HepG2 (cell line): ENCODE measurements around the gene CISD2. TPM values are rescaled to one million over a fixed set of nuclear protein-coding genes. Genes with fewer than 3 reads are reported as not detected.
"Not testable (repeated sequence)": the region's sequence is repeated elsewhere in the genome, so short reads cannot be mapped to it uniquely, and the experiment has no call there.

Source experiments
- ATAC-seq: fragments of 200-7000 bp; cut with Tn5 transposase; 3 replicates; pipeline ENCODE4 v1.9.1; 2020; ENCODE audit warnings: mild to moderate bottlenecking, moderate library complexity
- BruUV-seq: library from RNA; stranded (reverse); fragments of 400-500 nt; replicated peaks from 2 replicates; lab custom pipeline; 2021; lab: Mats Ljungman, UMichigan
- CTCF ChIA-PET: fragments of 300-600 bp; formaldehyde crosslinking; extraction: SDS; loops from one replicate; lab custom pipeline; 2021; ENCODE audit warnings: low total read pairs, inconsistent platforms, low intra/inter-chr PET ratio; lab: Yijun Ruan, JAX
- POLR2A ChIA-PET: fragments of 350-600 bp; sonication (Branson Sonifier 250); formaldehyde crosslinking; loops from one replicate; lab custom pipeline; 2020; ENCODE audit warnings: antibody characterized with exemption, inconsistent platforms; lab: Yijun Ruan, JAX
- DNase-seq: peaks from one replicate; pipeline ENCODE4 v3.0.0-alpha.2; 2015; ENCODE audit warnings: low spot score
- FAIRE-seq: peaks from 3 replicates; lab custom pipeline; 2011; peaks lifted over from hg19 to GRCh38; lab: Jason Lieb, UNC
- H2AFZ ChIP-seq: one replicate; pipeline ENCODE4 v1.6.1; 2011; ENCODE audit warnings: low read length, inconsistent platforms
- H3K27ac ChIP-seq: fragments of 300-600 bp; 3 replicates; pipeline ENCODE4 v1.8.0; 2011; ENCODE audit warnings: mixed run types, mild to moderate bottlenecking, mixed read lengths, low read length, inconsistent platforms; ENCODE audit not compliant: insufficient read depth; ENCODE audit errors: extremely low read length
- H3K27me3 ChIP-seq, 2 experiments: fragments of 200-600 bp in 1 of 2; 2 replicates in 1 of 2; 3 replicates in 1 of 2; pipeline versions ENCODE4 v1.6.0 to v1.8.0; 2011; ENCODE audit warnings: low read length in 2 of 2, mild to moderate bottlenecking in 2 of 2, moderate library complexity in 2 of 2, inconsistent platforms in 1 of 2; ENCODE audit not compliant: insufficient read depth in 2 of 2, control insufficient read depth in 1 of 2
- H3K36me3 ChIP-seq, 2 experiments: fragments of 200-600 bp in 1 of 2; replicated peaks in 1 of 2; 2 replicates in 1 of 2; 3 replicates in 1 of 2; pipeline versions ENCODE4 v1.5.1 to v1.8.0; 2011; ENCODE audit warnings: low read length in 2 of 2, inconsistent platforms in 1 of 2; ENCODE audit not compliant: insufficient read depth in 2 of 2, control insufficient read depth in 1 of 2
- H3K4me1 ChIP-seq: 2 replicates; pipeline ENCODE4 v1.5.1; 2012; ENCODE audit warnings: low read length, inconsistent platforms; ENCODE audit not compliant: insufficient read depth
- H3K4me2 ChIP-seq: 2 replicates; pipeline ENCODE4 v1.6.0; 2011; ENCODE audit warnings: low read depth, low read length, inconsistent platforms
- H3K4me3 ChIP-seq, 3 experiments: fragments of 200-600 bp in 1 of 3; sonication (generic), shearing (Covaris generic) in 1 of 3; replicated peaks in 1 of 3; 2 replicates each; pipeline ENCODE4 v1.5.1; 2011 to 2016; ENCODE audit warnings: low read length in 3 of 3, inconsistent platforms in 2 of 3, low read depth in 2 of 3, mild to moderate bottlenecking in 2 of 3, control low read depth in 1 of 3, mixed read lengths in 1 of 3; ENCODE audit not compliant: insufficient read depth in 1 of 3
- H3K79me2 ChIP-seq: one replicate; pipeline ENCODE4 v1.6.1; 2011; ENCODE audit warnings: low read length, inconsistent platforms; ENCODE audit not compliant: insufficient read depth
- H3K9ac ChIP-seq: 2 replicates; pipeline ENCODE4 v1.6.0; 2011; ENCODE audit warnings: mild to moderate bottlenecking, low read depth, low read length, inconsistent platforms; ENCODE audit not compliant: insufficient read depth
- H3K9me3 ChIP-seq: 2 replicates; pipeline ENCODE4 v1.5.1; 2012; ENCODE audit warnings: mild to moderate bottlenecking, low read length
- H4K20me1 ChIP-seq: 2 replicates; pipeline ENCODE4 v1.6.0; 2011; ENCODE audit warnings: inconsistent platforms, mild to moderate bottlenecking, low read length, moderate library complexity; ENCODE audit not compliant: insufficient read depth
- HMG20A ChIP-seq: IDR thresholded peaks from 2 replicates; pipeline ENCODE4 v1.6.1; 2016; ENCODE audit warnings: borderline replicate concordance
- PPARG ChIP-seq: conservative IDR thresholded peaks from 2 replicates; pipeline ENCODE4 v1.6.1; 2016; ENCODE audit warnings: missing biosample characterization, missing genetic modification reagents
- RFX1 ChIP-seq: fragments of 450-650 bp; IDR thresholded peaks from 2 replicates; pipeline ENCODE4 v1.6.1; 2017
- TCF7L2 ChIP-seq: IDR thresholded peaks from 2 replicates; pipeline ENCODE4 v1.6.1; 2011; ENCODE audit warnings: mild to moderate bottlenecking, low read depth, low read length, moderate library complexity
- TGIF2 ChIP-seq: IDR thresholded peaks from 2 replicates; pipeline ENCODE4 v1.6.1; 2016; ENCODE audit warnings: control low read depth, missing compliant biosample characterization
- ZC3H13 ChIP-seq: sonication (generic); formaldehyde crosslinking; IDR thresholded peaks from 2 replicates; pipeline ENCODE4 v1.8.1; 2023; ENCODE audit warnings: mild to moderate bottlenecking, missing genetic modification reagents, moderate library complexity
- ZNF678 ChIP-seq: sonication (generic); formaldehyde crosslinking; IDR thresholded peaks from 2 replicates; pipeline ENCODE4 v1.4.0; 2020; ENCODE audit warnings: mild to moderate bottlenecking, missing genetic modification reagents
- WGBS: methylation state at CpG from one replicate; pipeline ENCODE4 v1.1.6; 2017; ENCODE audit warnings: low lambda C conversion rate; 5-methylcytosine and 5-hydroxymethylcytosine counted together
- in situ Hi-C: cut with HindIII; loops from 2 replicates; pipeline ENCODE4 v1.10.0; 2017; ENCODE audit warnings: low pct_unique_long_range_greater_than_20kb; ENCODE audit not compliant: extremely low pct_ligation_motif_present
- intact Hi-C: fragments of 100-400 bp; cut with micrococcal nuclease; formaldehyde crosslinking; loops from one replicate; pipeline ENCODE4 v1.10.0; 2022; ENCODE audit not compliant: unreplicated experiment
- polyA plus RNA-seq, 8 experiments: library from polyadenylated mRNA; depleted of rRNA in 3 of 8; stranded (reverse) in 7 of 8; unstranded in 1 of 8; fragments of >200 nt; fragmentation: Illumina TruSeq in 4 of 8; extraction: Trizol in 4 of 8; gene quantifications; 2 replicates each; pipeline versions ENCODE4 v1.2.1 to v1.2.3, GENCODE V29; 2011 to 2016; ENCODE audit warnings: low read depth in 4 of 8, missing spikeins in 1 of 8, mixed read lengths in 1 of 8; ENCODE audit not compliant: insufficient read depth in 1 of 8
- total RNA-seq, 5 experiments: library from RNA; depleted of rRNA; stranded (reverse); fragments of >200 nt; fragmentation: Illumina TruSeq; extraction: Trizol; gene quantifications; 2 replicates each; pipeline ENCODE4 v1.2.3, GENCODE V29; 2016; ENCODE audit warnings: low read depth in 1 of 5
- TF ChIP-seq, protein P1 (sequence below): sonication (generic); formaldehyde crosslinking; IDR thresholded peaks from 2 replicates; pipeline ENCODE4 v1.4.0; 2020; ENCODE audit warnings: missing genetic modification reagents
- TF ChIP-seq, protein P2 (sequence below): sonication (generic); formaldehyde crosslinking; IDR thresholded peaks from 2 replicates; pipeline ENCODE4 v1.4.0; 2020; ENCODE audit warnings: low read depth, mild to moderate bottlenecking, missing genetic modification reagents
- TF ChIP-seq, protein P3 (sequence below): sonication (generic); formaldehyde crosslinking; IDR thresholded peaks from 2 replicates; pipeline ENCODE4 v1.4.0; 2020; ENCODE audit warnings: low read depth, mild to moderate bottlenecking, missing genetic modification reagents

CISD2 gene
- total and polyA plus RNA-seq, 2 of the 13 experiments (the other 11 are each of a cell fraction or from before 2014, with no cell fraction given) = 24.5 to 37.7 TPM

DNA sequence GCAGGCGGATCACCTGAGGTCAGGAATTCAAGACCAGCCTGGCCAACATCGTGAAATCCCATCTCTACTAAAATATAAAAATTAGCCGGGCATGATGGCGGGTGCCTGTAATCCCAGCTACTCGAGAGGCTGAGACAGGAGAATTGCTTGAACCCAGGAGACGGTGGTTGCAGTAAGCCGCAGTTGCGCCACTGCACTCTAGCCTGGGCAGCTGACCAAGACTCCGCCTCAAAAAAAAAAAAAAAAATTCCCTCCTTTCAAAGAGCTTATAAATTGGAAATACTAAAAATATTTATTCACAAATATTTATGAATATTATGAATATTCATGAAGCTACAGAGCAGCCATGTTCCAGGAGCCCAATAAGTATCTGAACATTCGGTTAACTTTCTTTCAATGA is 49.7 kb upstream of the CISD2 start:
- H3K36me3 ChIP-seq = peaks cover 5 to 46% of the 10 kb centered on the region in 2 experiments
- ATAC-seq, in situ Hi-C loops, H3K9ac ChIP-seq, H2AFZ ChIP-seq, BruUV-seq, intact Hi-C loops, H3K9me3 ChIP-seq, H3K27ac ChIP-seq, H3K4me3 ChIP-seq, H3K27me3 ChIP-seq, CTCF ChIA-PET, FAIRE-seq, DNase-seq: not testable (repeated sequence)
- H3K79me2 ChIP-seq = peaks cover 99% of the 10 kb centered on the region
- POLR2A ChIA-PET = interaction anchor here (5.1 kb wide), 1 partner anchor 9 kb away, joined by 62 read pairs; the partner anchor contains the start of gene UBE2D3
- WGBS = 96% methylated on average over 10 of the region's 10 CpGs
- 0 out of 2 replicates have a peak overlapping the region, but pooled peaks have one; percentile 1 for H3K4me2 ChIP-seq
- peaks cover 99% of the 10 kb centered on the region for H4K20me1 ChIP-seq
- peaks cover 82% of the 10 kb centered on the region for H3K4me1 ChIP-seq
- TF ChIP-seq, protein P1, sequence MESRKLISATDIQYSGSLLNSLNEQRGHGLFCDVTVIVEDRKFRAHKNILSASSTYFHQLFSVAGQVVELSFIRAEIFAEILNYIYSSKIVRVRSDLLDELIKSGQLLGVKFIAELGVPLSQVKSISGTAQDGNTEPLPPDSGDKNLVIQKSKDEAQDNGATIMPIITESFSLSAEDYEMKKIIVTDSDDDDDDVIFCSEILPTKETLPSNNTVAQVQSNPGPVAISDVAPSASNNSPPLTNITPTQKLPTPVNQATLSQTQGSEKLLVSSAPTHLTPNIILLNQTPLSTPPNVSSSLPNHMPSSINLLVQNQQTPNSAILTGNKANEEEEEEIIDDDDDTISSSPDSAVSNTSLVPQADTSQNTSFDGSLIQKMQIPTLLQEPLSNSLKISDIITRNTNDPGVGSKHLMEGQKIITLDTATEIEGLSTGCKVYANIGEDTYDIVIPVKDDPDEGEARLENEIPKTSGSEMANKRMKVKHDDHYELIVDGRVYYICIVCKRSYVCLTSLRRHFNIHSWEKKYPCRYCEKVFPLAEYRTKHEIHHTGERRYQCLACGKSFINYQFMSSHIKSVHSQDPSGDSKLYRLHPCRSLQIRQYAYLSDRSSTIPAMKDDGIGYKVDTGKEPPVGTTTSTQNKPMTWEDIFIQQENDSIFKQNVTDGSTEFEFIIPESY (CRISPR knock-in tag) = peak; percentile 20; the same call in 1 of the 2 replicates

DNA sequence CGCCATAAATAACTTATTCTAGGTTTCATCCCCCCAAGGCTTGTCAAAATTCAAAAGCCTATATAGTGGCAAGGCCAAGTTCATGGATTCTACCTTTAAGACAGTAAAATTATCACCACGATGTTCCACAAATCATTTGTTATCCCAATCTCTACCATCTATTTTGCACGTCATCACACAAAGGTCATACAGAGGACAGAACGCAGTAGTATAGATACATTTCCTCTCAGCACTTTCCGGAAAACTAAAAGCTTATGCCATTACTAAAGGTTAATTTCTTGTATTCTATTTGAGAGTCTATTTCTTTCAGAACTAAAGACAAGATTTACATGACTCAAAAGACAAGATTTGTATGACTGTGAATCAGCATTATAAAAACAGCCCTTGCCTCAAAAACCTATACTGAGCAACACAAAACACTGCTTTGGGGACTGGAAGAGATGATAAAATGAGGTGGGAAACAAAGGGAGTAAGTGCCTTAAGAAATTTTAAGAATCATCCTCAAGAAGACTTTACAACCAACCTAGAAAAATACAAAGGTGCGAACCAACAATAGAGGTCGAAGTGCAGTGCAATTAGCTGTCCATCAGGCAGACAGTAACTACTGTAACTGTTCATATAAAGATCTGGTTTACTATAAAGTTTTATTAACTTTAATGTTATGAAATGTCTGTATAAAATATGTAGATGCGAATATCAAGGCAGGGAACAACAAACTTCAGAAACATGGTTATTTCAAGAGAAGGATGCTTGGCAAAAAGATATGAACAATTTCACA is 49.0 kb upstream of the CISD2 start:
- H2AFZ ChIP-seq = no peak overlapping the region
- H3K4me3 ChIP-seq = no peak overlapping the region
- H3K9me3 ChIP-seq = no peaks in the 10 kb centered on the region
- H3K36me3 ChIP-seq = peaks cover 5 to 41% of the 10 kb centered on the region in 2 experiments
- H4K20me1 ChIP-seq = peaks cover 99% of the 10 kb centered on the region
- in situ Hi-C loops (no loop called here), intact Hi-C loops (no loop called here)
- H3K9ac ChIP-seq = no peak overlapping the region
- no TSS peak for BruUV-seq
- no peak for ATAC-seq
- no peak overlapping the region for H3K27ac ChIP-seq
- H3K27me3 ChIP-seq = no peaks in the 10 kb centered on the region
- H3K4me1 ChIP-seq = peaks cover 86% of the 10 kb centered on the region
- ChIA-PET CTCF (no interaction called here), POLR2A (interaction anchor here (5.1 kb wide), 1 partner anchor 8 kb away, joined by 62 read pairs; the partner anchor contains the start of gene UBE2D3)
- WGBS = 95% methylated on average over 8 of the region's 8 CpGs
- no peak for FAIRE-seq
- no peak overlapping the region for H3K4me2 ChIP-seq
- DNase-seq = no peak
- H3K79me2 ChIP-seq = peaks cover 99% of the 10 kb centered on the region
- TF ChIP-seq TGIF2 (CRISPR knock-in tag) (no peak), HMG20A (CRISPR knock-in tag) (no peak), PPARG (CRISPR knock-in tag) (no peak), RFX1 (no peak), ZC3H13 (CRISPR knock-in tag) (no peak), ZNF678 (no peak), TCF7L2 (no peak)
- TF ChIP-seq, protein P2, sequence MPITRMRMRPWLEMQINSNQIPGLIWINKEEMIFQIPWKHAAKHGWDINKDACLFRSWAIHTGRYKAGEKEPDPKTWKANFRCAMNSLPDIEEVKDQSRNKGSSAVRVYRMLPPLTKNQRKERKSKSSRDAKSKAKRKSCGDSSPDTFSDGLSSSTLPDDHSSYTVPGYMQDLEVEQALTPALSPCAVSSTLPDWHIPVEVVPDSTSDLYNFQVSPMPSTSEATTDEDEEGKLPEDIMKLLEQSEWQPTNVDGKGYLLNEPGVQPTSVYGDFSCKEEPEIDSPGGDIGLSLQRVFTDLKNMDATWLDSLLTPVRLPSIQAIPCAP = no peak
- TF ChIP-seq, protein P3, sequence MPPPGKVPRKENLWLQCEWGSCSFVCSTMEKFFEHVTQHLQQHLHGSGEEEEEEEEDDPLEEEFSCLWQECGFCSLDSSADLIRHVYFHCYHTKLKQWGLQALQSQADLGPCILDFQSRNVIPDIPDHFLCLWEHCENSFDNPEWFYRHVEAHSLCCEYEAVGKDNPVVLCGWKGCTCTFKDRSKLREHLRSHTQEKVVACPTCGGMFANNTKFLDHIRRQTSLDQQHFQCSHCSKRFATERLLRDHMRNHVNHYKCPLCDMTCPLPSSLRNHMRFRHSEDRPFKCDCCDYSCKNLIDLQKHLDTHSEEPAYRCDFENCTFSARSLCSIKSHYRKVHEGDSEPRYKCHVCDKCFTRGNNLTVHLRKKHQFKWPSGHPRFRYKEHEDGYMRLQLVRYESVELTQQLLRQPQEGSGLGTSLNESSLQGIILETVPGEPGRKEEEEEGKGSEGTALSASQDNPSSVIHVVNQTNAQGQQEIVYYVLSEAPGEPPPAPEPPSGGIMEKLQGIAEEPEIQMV (CRISPR knock-in tag) = no peak
